Aorta (tissue), 5 donors: ENCODE results near the gene ACSS3. TPM values are rescaled to one million over a fixed set of nuclear protein-coding genes. Genes with fewer than 3 reads are reported as not detected.

ENCODE experiments used
- ATAC-seq: fragments of 200-7000 bp; cut with Tn5 transposase; one replicate; pipeline ENCODE4 v1.9.1; 2022; ENCODE audit warnings: moderate library complexity; ENCODE audit not compliant: low FRiP score
- DNase-seq, 2 donors: peaks; one replicate each; pipeline ENCODE4 v3.0.0-alpha.2; 2020
- H3K27ac ChIP-seq, 2 donors: one replicate each; pipeline ENCODE4 v1.5.1; 2013; ENCODE audit warnings: low read length in 2 of 2, mild to moderate bottlenecking in 2 of 2, moderate library complexity in 2 of 2, control low read depth in 1 of 2, inconsistent platforms in 1 of 2, low read depth in 1 of 2
- H3K27me3 ChIP-seq, 2 donors: one replicate each; pipeline ENCODE4 v1.6.1; 2013; ENCODE audit warnings: control low read depth in 1 of 2, low read length in 1 of 2, mild to moderate bottlenecking in 1 of 2, moderate library complexity in 1 of 2; ENCODE audit not compliant: insufficient read depth in 2 of 2, control insufficient read depth in 1 of 2
- H3K36me3 ChIP-seq, 2 donors: one replicate each; pipeline ENCODE4 v1.6.1; 2013; ENCODE audit warnings: control low read depth in 1 of 2, low read length in 1 of 2, mild to moderate bottlenecking in 1 of 2; ENCODE audit not compliant: insufficient read depth in 2 of 2, control insufficient read depth in 1 of 2
- H3K4me1 ChIP-seq, 2 donors: one replicate each; pipeline ENCODE4 v1.6.1; 2013; ENCODE audit warnings: low read length in 2 of 2, control low read depth in 1 of 2, mild to moderate bottlenecking in 1 of 2, moderate library complexity in 1 of 2; ENCODE audit not compliant: insufficient read depth in 2 of 2, control insufficient read depth in 1 of 2
- H3K4me3 ChIP-seq, 2 donors: one replicate each; pipeline ENCODE4 v1.5.1; 2013; ENCODE audit warnings: low read length in 2 of 2, control low read depth in 1 of 2, mild to moderate bottlenecking in 1 of 2
- H3K9me3 ChIP-seq: one replicate; pipeline ENCODE4 v1.6.1; 2013; ENCODE audit warnings: mild to moderate bottlenecking, low read length; ENCODE audit not compliant: control insufficient read depth
- WGBS, 2 donors: extraction: QIAGEN DNeasy Blood & Tissue Kit; methylation state at CpG; one replicate each; pipeline ENCODE4 v1.1.7; 2013; 5-methylcytosine and 5-hydroxymethylcytosine counted together
- intact Hi-C, 2 donors: fragments of 100-400 bp; cut with DNase I; formaldehyde crosslinking; loops; one replicate each; pipeline versions ENCODE4 v1.14.2 to v1.15.0; 2022
- polyA plus RNA-seq, 2 donors: library from polyadenylated mRNA; stranded (reverse); fragments of 200-250 nt; gene quantifications; one replicate each; pipeline ENCODE4 v1.2.3, GENCODE V29; 2013
- total RNA-seq, 2 donors: library from RNA; stranded (reverse); fragmentation: NEBNext Ultra II Directional; extraction: Animal tissue kit (Norgen Biotek cat#: 25700); gene quantifications; one replicate each; pipeline ENCODE4 v1.2.1, GENCODE V29; 2021
- donor health status: healthy with polysubstance abuse.
- donor health status: Bipolar disorder and iron deficiency.
- donor health status: DM: no; HTN: no; CAD: no.
- donor health status: DM: no; HTN: no; CAD: no.
- donor health status: DM: yes; HTN: yes; CAD: no.

Gene ACSS3
- total and polyA plus RNA-seq, 4 donors: 6.4 to 24.6 (median 14.3) TPM

DNA sequence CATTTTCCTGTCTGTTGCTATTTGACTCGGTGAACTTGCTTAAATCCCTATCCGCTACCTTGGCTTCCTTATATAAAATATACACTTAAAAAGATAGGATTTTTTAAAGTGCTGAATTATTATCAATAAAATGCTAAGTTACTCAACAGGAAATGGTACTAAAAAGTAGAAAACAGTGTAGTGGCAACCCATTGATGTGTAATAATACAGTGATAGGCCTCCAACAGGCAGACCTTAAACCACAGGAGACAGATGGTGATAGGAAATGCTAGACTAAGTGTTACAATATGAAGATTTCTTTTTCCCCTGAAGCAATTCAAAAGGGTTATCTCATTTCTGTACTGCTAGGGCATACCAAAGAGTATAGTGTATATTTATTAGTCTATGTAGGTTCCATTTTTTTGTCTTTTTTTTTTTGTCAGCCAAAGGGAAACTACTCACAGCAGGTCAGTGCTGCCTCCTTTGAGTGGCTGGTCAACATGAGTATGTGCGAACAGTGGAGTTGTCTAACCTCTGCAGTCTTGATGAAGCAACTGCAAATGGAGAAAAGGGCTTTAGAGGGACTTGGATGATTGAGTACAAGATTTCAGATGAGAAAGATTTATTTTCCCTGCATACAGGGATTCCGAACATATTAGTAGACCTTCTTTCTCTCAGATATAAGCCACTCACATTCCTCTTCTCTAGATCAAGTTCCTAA, 183.8 kb downstream of the ACSS3 start:
- no peak for DNase-seq
- no peak for ATAC-seq
- Histone ChIP-seq H3K27me3 (no peaks in the 10 kb centered on the region), H3K4me1 (no peaks in the 10 kb centered on the region), H3K27ac (no peak overlapping the region), H3K4me3 (no peak overlapping the region), H3K36me3 (peaks cover 0 to 2% of the 10 kb centered on the region in 2 donors), H3K9me3 (no peaks in the 10 kb centered on the region)
- WGBS, 2 donors: 78 to 95% methylated on average over 4 of the region's 4 CpGs
- intact Hi-C loops: no loop called here

DNA sequence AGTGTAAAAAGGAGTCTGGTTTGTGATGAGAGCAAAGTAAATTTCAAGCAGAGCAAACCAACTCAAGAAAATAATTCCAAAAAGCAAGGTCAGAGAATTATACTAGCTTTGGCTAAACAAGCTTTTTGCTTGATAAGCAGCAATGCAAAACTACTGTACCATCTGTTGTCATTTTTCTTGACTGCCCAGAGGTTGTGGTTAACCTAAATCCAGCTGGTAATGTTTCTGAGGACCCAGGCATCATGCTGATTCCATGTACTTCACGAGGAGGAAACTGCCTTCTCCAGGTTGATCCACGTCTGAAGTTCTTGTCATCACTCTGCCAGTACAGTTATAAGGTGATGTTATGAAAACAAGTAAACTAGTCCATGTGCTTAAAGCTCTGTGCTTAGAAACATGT, 185.2 kb downstream of the ACSS3 start:
- WGBS, 2 donors: 77 to 79% methylated on average over 2 of the region's 2 CpGs
- H3K4me3 ChIP-seq: no peak overlapping the region
- no peaks in the 10 kb centered on the region for H3K27me3 ChIP-seq
- peaks cover 0 to 2% of the 10 kb centered on the region in 2 donors for H3K36me3 ChIP-seq
- H3K9me3 ChIP-seq: no peaks in the 10 kb centered on the region
- DNase-seq (no peak), ATAC-seq (no peak)
- intact Hi-C loops: no loop called here
- H3K4me1 ChIP-seq: no peaks in the 10 kb centered on the region
- no peak overlapping the region for H3K27ac ChIP-seq

DNA sequence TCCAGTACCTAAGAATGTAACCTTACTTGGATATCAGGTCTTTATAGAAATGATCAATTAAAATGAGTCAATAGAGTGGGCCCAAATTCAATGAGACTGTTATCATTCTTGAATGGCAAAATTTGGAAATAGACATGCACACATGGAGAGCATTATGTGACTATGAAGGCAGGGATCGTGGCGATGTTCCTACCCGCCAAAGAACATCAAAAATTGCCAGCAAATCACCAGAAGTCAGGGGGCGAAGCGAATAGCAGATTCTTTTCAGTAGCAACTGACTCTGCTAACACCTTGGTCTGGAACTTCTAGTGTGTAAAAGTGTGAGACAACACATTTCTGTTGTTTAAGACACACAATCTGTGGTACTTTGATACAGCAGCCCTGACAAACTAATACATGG, 192.5 kb downstream of the ACSS3 start:
- intact Hi-C loops: no loop called here
- ATAC-seq (no peak), DNase-seq (no peak)
- Histone ChIP-seq H3K27ac (no peak overlapping the region), H3K27me3 (no peaks in the 10 kb centered on the region), H3K9me3 (no peaks in the 10 kb centered on the region), H3K4me3 (no peak overlapping the region), H3K36me3 (no peaks in the 10 kb centered on the region), H3K4me1 (no peaks in the 10 kb centered on the region)
- 92 to 94% methylated on average over 5 of the region's 5 CpGs for WGBS, 2 donors

DNA sequence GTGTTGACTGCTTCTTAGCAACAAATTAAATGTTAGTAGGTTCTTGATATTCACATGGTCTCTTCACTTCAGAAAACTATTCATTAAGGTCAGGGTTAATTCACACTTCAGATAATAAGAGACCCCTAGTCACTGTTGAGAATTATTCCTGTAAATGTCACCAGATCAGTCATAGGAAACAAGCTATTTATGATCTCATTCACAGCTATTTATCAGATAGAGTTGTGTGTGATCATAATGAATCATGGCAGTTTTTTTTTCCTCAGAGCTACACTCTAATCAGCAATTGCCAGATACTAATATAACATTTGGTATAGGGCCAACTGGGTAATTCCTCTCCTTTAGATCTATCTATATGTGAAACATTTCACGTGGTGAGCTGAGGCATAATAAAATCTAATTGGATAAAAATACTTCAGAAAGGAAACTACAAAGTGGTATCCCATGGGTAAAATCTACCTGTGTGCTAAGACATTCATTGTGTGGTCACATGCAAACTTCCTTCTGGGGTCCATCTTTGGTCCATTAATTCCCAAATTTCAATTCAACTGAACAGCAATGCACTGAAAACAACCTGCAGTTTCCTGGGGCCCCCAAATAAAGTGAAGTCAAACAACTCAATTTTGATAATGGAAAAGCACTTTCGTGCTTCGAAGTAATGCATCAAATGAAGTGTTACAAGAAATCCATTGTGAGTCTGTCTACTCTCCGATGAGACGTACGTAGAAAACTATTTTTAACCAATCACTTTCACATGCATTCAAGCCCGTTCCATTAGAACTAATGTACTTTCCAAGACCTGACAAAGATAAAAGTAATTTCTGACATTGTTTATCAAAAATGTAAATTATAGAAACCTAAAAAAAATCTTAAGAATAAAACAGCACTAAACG, 197.0 kb downstream of the ACSS3 start:
- intact Hi-C loops: no loop called here
- DNase-seq (no peak), ATAC-seq (no peak)
- Histone ChIP-seq H3K36me3 (no peaks in the 10 kb centered on the region), H3K4me3 (no peak overlapping the region), H3K9me3 (no peaks in the 10 kb centered on the region), H3K27me3 (no peaks in the 10 kb centered on the region), H3K27ac (no peak overlapping the region), H3K4me1 (no peaks in the 10 kb centered on the region)
- 79 to 86% methylated on average over 8 of the region's 8 CpGs for WGBS, 2 donors

DNA sequence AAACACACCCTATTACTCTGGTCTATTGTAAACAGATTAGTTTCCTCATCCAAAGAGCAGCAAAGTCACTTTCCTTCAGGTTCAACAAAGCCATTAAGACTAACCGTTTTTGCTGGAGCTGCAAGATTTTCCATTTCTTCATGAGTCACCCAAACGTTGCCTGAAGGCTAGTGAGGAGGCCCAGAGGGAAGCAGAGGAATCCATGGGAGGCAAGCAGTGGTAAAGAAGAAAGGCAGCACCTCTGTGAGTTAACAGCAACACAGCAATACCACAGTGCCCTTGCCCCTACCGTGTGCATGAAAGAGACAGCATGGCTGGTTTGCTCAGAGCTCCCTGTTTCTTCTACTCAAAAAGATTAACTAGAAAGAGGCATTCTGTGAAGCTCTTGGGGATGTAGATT, 206.3 kb downstream of the ACSS3 start:
- Histone ChIP-seq H3K27ac (no peak overlapping the region), H3K36me3 (no peaks in the 10 kb centered on the region), H3K4me3 (no peak overlapping the region), H3K9me3 (no peaks in the 10 kb centered on the region), H3K27me3 (no peaks in the 10 kb centered on the region), H3K4me1 (no peaks in the 10 kb centered on the region)
- 49 to 51% methylated on average over 3 of the region's 3 CpGs for WGBS, 2 donors
- no peak for DNase-seq
- intact Hi-C loops: no loop called here
- no peak for ATAC-seq

GRCh38 chr12:81288651-81289050, 210.8 kb downstream of the ACSS3 start:
- ATAC-seq (no peak), DNase-seq (no peak)
- H3K27me3 ChIP-seq: no peaks in the 10 kb centered on the region
- intact Hi-C loops: no loop called here
- no peaks in the 10 kb centered on the region for H3K9me3 ChIP-seq
- H3K4me3 ChIP-seq: no peak overlapping the region
- no peaks in the 10 kb centered on the region for H3K36me3 ChIP-seq
- H3K27ac ChIP-seq: no peak overlapping the region
- no peaks in the 10 kb centered on the region for H3K4me1 ChIP-seq

DNA sequence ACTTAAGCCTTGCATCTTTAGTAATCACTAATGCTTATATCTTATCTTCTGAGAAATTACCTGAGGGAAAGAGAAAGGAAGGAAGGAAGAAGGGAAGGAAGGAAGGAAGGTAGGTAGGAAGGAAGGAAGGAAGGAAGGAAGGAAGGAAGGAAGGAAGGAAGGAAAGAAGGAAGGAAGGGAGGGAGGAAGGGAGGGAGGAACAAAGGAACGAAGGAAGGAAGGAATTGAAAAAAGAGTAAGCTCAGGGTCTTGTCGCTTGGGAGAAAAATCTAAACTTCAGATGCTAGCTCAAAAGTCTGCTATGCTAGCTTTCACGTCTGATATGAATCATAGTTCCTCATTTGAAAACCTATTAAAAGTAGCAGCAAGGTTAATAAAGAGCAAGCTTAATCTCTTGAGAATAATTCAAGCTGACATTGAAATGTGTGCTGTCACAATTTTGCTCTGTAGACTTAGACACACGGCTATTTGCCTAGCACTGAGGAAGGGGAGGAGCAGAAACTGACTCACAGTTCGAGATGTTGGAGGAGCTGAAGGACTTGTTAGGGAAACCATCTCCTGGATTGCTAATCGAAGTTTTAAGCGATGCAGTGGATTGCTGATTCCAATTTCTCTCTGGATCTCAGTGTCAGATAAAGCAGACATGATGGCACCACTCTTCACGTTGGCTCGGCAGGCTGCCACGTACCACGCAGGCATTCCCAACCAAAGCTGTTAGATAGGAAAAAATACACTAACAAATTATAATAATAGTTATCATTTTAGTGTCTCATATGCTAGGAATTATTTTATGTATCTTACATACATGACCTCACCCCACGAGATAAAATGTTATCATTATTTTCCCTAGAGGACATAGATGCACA, 216.7 kb downstream of the ACSS3 start:
- ATAC-seq (no peak), DNase-seq (no peak)
- Histone ChIP-seq H3K27me3 (no peaks in the 10 kb centered on the region), H3K4me1 (no peaks in the 10 kb centered on the region), H3K9me3 (no peaks in the 10 kb centered on the region), H3K4me3 (no peak overlapping the region), H3K27ac (no peak overlapping the region), H3K36me3 (no peaks in the 10 kb centered on the region)
- WGBS, 2 donors: 60 to 61% methylated on average over 12 of the region's 12 CpGs
- intact Hi-C loops: no loop called here

GRCh38 chr12:81295251-81295650, 217.4 kb downstream of the ACSS3 start:
- no peak for DNase-seq
- Histone ChIP-seq H3K4me3 (no peak overlapping the region), H3K36me3 (no peaks in the 10 kb centered on the region), H3K27me3 (no peaks in the 10 kb centered on the region), H3K9me3 (no peaks in the 10 kb centered on the region), H3K27ac (no peak overlapping the region), H3K4me1 (no peaks in the 10 kb centered on the region)
- 83 to 86% methylated on average over 3 of the region's 3 CpGs for WGBS, 2 donors
- intact Hi-C loops: no loop called here
- ATAC-seq: no peak
